ENCODE data around the gene C2CD3.
"Not testable (repeated sequence)": the region's sequence is repeated elsewhere in the genome, so short reads cannot be mapped to it uniquely, and the experiment has no call there.

C2CD3 gene

GRCh38 chr11:74123008-74123448, 47.8 kb downstream of the C2CD3 start:
- DNase-seq (ENCODE audit: low read depth in 2 of 3, low spot score in 2 of 3): no peak

- no peak for DNase-seq (ENCODE audit: low read depth in 2 of 3, low spot score in 2 of 3)
Measured at GRCh38 chr11:74121804-74122203, 49.0 kb downstream of the C2CD3 start.

- not testable (repeated sequence) for DNase-seq (ENCODE audit: low read depth in 2 of 3, low spot score in 2 of 3)
Measured at GRCh38 chr11:74120260-74121035, 50.4 kb downstream of the C2CD3 start.

DNA sequence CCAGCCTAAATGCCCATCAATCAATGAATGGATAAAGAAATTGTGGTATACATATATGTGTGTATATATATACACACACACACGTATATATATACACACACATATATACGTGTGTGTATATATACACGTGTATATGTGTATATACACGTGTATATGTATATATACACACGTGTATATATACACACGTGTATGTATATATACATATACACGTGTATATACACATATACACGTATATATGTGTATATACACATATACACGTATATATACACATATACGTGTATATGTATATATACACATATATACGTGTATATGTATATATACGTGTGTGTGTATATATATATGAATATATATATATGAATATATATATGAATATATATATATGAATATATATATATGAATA, 54.1 kb downstream of the C2CD3 start:
- no peak for DNase-seq (ENCODE audit: low read depth in 2 of 3, low spot score in 2 of 3)

DNA sequence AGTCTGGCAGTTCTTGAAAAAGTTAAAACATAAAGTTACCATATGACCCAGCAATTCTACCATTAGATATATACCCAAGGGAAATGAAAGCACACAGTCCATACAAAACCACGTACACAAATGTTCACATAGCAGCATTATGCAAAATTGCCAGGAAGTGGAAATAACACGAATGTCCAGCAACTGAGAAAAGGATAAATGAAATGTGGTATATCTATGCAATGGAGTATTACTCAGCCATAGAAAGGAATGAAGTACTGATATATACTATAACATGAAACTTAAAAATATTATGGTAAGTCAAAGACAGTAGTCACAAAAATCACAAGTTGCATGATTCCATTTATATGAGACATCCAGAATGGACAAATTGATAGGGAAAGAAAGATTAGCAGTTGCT, 57.9 kb downstream of the C2CD3 start:
- DNase-seq (ENCODE audit: low read depth in 2 of 3, low spot score in 2 of 3): no peak

DNA sequence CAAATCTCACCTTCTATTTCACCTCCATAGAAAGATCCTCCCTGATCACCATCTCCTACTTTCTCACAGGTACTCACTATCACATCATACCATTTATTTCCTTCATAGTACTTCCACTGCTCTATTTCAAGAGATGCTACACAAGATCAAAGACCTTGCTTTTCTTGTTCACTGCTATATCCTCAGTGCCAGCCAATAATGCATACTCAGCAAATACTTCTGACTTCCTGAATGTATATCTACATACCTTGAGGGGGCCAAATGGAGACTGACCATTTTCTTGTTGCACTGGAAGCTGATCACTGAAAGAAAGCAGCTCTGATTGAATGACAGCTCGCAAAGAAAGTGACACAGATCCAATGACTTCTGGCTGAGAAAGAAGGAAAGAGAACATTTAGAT, 64.7 kb downstream of the C2CD3 start:
- no peak for DNase-seq (ENCODE audit: low read depth in 2 of 3, low spot score in 2 of 3)

GRCh38 chr11:74102321-74102720, 68.5 kb downstream of the C2CD3 start:
- DNase-seq (ENCODE audit: low read depth in 2 of 3, low spot score in 2 of 3): no peak

- no peak for DNase-seq (ENCODE audit: low read depth in 2 of 3, low spot score in 2 of 3)
Measured at GRCh38 chr11:74100735-74101134, 70.1 kb downstream of the C2CD3 start.

- DNase-seq (ENCODE audit: low read depth in 2 of 3, low spot score in 2 of 3): no peak
Measured at GRCh38 chr11:74100231-74100630, 70.6 kb downstream of the C2CD3 start.

DNA sequence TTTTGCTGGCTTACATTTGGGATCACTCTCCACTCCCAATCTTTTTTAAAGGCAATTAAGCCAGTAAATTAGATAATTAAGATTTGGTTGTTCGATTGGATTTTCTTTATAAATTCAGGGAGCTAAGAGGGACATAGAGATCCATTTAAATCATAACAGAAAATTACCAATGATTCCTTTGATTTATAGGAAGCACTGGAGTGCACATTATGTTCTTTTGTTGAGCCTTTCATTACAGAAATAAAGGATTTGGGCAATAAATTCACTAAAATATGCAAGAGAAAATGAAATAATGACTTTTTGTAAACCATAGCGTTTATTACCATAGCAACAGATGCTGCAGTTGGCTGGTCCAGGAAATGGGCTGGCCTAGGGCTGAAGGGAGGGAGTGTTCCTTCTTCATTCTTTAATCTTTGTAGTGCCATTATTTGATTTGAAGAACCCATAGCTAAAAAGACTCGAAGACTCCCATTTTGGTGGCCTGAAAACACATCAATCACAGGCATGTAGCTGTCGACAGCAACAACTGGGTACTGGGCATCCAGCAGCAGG, 73.0 kb downstream of the C2CD3 start:
- no peak for DNase-seq (ENCODE audit: low read depth in 2 of 3, low spot score in 2 of 3)

DNA sequence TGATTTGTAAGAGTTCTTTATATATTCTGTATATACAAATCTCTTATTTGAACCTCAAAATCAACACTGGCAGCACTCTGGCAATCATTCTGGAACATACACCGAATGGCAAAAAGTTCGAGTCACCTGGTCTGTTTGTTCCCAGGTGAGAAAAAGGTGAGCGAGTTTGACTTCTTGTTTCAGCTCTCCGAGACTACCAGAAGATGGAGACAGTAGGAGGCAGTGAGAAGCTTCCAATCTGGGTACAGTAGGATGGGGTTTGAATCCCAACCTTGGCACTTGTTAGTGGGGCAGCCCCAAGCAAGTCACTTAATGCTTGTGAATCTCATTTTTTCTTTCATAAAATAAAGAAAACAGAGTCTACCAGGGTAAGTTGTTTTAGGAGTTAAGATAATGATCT, 76.4 kb downstream of the C2CD3 start:
- DNase-seq (ENCODE audit: low read depth in 2 of 3, low spot score in 2 of 3): no peak

DNA sequence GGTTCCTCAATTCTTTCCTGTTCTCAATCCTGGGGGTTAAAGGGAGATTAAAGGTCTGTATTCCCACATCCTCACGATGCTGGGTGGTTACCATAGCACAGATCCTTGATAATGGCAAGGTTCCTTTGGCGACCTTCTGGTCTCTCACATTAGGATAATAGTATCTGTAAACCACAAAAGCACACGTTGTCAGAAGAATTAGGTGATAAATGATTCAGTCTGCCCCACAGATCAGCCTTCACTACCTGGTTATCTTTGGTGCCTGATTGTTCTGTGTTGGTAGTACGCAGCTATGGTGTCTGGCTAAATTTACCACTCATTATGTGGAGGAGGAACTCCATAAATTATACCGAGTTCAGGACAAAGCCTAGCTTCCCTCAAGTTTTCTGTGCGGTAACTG, 78.4 kb downstream of the C2CD3 start:
- DNase-seq (ENCODE audit: low read depth in 2 of 3, low spot score in 2 of 3): no peak

GRCh38 chr11:74091549-74091948, 79.3 kb downstream of the C2CD3 start:
- no peak for DNase-seq (ENCODE audit: low read depth in 2 of 3, low spot score in 2 of 3)

- DNase-seq (ENCODE audit: low read depth in 2 of 3, low spot score in 2 of 3): no peak
Measured at GRCh38 chr11:74090701-74091100, 80.1 kb downstream of the C2CD3 start.

- DNase-seq (ENCODE audit: low read depth in 2 of 3, low spot score in 2 of 3): no peak
Measured at GRCh38 chr11:74086242-74086884, 84.4 kb downstream of the C2CD3 start.

DNA sequence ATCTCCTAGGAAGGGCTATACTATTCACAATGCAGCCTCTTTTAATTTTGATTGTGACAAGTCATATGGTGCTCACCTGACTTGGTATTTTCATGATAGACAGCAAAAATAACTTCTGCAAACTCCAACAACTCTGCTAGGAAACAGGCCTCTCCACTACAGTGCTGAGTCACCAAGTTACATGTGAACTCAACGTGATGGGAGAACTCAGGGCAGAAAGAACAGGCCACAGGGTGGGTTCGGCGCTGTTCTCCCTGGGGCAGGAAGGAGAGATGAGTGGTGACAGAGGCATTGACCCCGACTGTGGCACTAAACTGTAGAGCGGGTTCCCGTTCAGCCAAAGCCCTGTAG, 85.3 kb downstream of the C2CD3 start:
- DNase-seq (ENCODE audit: low read depth in 2 of 3, low spot score in 2 of 3): no peak

DNA sequence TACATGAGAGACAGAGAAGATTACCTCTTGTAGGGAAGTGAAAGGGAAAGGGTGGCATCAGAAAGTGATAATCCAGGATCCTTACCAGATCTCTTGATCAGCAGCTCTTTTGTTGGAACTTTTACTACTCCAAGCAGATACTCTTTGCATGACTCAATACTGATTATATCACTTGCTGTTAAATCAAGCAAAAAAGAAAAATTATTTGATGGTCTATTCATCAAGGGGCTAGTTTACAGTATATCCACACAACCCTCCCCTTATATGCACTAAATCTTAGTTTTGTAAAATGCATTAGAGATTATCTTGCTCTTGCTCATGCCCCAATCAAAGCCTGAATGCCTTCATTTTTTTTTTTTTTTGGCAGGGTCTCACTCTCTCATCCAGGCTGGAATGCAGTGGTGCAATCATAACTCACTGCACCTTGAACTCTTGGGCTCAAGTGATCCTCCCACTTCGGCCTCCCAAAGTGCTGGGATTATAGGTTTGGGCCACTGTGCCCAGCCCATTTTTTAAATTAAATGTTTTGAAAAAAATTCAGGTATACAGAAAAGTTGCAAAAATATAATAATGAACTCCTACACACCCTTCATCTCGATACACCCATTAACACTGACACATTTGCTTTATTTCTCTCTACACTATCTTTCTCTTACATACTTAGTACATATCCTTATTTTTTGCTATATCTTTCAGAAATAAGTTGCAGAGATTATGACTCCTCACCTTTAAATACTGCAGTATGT, 85.8 kb downstream of the C2CD3 start:
- no peak for DNase-seq (ENCODE audit: low read depth in 2 of 3, low spot score in 2 of 3)

- not testable (repeated sequence) for DNase-seq (ENCODE audit: low read depth in 2 of 3, low spot score in 2 of 3)
Measured at GRCh38 chr11:74083927-74084326, 86.9 kb downstream of the C2CD3 start.

- DNase-seq (ENCODE audit: low read depth in 2 of 3, low spot score in 2 of 3): no peak
Measured at GRCh38 chr11:74081428-74081827, 89.4 kb downstream of the C2CD3 start.

DNA sequence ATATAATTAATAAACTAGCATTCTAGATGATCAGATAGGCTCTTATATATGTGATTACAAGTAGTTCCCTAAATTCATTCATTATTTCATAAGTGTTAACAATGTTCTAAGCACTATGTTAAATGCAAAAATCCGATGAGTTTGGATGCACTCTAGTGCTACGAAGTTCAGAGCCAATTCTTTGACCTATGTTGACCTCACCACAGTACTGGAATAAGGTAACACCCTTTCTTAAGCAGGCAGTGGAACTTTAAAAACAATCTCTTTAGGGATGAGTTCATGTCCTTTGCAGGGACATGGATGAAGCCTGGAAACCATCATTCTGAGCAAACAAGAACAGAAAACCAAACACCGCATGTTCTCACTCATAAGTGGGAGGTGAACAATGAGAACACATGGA, 93.6 kb downstream of the C2CD3 start:
- DNase-seq (ENCODE audit: low read depth in 2 of 3, low spot score in 2 of 3): no peak

DNA sequence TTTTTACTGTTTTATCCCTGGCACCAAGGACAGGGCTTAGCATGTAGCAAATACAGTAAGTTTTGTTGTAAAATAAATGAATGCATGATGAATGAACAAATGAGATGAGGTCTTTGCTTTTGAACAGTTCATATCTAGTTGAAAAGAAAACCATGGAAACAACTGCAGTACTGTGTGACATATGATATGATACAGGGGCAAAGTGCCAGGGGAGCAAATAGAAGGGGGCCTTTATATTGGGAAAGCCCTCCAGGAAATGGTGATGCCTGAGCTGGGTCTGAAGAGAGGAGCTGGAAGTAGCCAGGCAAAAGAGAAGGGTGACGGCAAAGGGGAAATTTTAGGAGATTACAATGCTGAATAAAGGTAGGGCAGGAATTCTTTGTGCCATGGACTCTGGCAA, 98.1 kb downstream of the C2CD3 start:
- DNase-seq (ENCODE audit: low read depth in 2 of 3, low spot score in 2 of 3): no peak

- DNase-seq (ENCODE audit: low read depth in 2 of 3, low spot score in 2 of 3): no peak
Measured at GRCh38 chr11:74072286-74072685, 98.5 kb downstream of the C2CD3 start.
